MM.1S (cell line): ENCODE data around the gene IRF2BPL.

Experiments
- CTCF ChIP-seq: fragments of 300-600 bp; sonication (generic); IDR thresholded peaks from 2 replicates; pipeline ENCODE4 v1.5.1; 2016; ENCODE audit warnings: antibody characterized with exemption, low read length, mixed read lengths
- EZH2 ChIP-seq: fragments of 300-600 bp; sonication (generic); optimal IDR thresholded peaks from 2 replicates; pipeline ENCODE3; 2017; ENCODE audit warnings: low read depth, mild to moderate bottlenecking, antibody characterized with exemption, low read length, mixed read lengths
- EZH2phosphoT487 ChIP-seq: fragments of 300-600 bp; sonication (generic); IDR thresholded peaks from 2 replicates; pipeline ENCODE4 v1.6.1; 2018; ENCODE audit warnings: antibody characterized with exemption, low read length

- TF ChIP-seq CTCF (no peak), EZH2phosphoT487 (no peak), EZH2 (no peak)
Measured at GRCh38 chr14:77051116-77051515, 22.6 kb upstream of the IRF2BPL start.
